GM18873 (cell line): ENCODE data around the gene ARPC3.
"Not testable (repeated sequence)": the region's sequence is repeated elsewhere in the genome, so short reads cannot be mapped to it uniquely, and the experiment has no call there.

Experiments
- ATAC-seq: cut with Tn5 transposase; IDR thresholded peaks from one replicate; pipeline ENCODE4 v1.9.1; 2021; ENCODE audit warnings: mild to moderate bottlenecking, moderate library complexity, moderate number of reproducible peaks; ENCODE audit not compliant: unreplicated experiment, low FRiP score

The ARPC3 gene

DNA sequence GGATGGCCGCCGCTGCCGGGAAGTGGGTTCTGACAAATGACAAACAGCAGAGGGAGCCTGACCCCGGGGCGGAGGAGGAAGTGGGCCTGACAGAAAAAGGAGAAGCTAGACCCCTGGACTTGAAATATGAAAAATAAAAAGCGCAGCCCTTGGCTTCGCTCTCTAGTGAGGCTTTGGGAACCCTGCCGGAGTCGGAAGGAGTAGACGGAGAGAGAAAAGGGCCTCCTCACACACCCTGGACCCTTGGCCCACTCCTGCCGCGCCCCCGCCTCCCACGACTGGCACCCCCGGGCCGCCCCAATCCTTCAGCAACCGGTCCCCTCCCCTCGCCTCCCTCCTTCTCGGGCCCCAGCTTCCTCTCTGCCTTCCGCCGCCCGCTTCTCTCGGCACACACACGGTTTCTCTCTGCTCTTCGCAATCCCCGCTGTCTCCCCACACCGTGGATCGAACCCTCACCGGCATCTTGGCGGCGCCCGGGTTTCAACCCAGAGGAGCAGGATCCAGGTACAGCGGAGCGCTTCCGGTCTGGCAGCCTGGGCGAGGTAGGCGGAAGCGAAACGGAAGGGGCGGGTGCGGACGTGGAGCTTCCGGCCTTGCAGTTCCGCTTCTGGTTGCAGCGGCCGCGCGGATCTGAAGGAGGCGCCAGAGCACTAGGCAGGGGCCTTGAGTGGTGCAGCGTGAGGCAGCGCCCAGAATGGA, at the start of gene ARPC3:
Gene ARPC3 (minus strand): TSS at position 539 of the 699 bp plus-strand sequence. CDS start 77 bp downstream, at position 462.
- ATAC-seq, result peak; percentile 82

DNA sequence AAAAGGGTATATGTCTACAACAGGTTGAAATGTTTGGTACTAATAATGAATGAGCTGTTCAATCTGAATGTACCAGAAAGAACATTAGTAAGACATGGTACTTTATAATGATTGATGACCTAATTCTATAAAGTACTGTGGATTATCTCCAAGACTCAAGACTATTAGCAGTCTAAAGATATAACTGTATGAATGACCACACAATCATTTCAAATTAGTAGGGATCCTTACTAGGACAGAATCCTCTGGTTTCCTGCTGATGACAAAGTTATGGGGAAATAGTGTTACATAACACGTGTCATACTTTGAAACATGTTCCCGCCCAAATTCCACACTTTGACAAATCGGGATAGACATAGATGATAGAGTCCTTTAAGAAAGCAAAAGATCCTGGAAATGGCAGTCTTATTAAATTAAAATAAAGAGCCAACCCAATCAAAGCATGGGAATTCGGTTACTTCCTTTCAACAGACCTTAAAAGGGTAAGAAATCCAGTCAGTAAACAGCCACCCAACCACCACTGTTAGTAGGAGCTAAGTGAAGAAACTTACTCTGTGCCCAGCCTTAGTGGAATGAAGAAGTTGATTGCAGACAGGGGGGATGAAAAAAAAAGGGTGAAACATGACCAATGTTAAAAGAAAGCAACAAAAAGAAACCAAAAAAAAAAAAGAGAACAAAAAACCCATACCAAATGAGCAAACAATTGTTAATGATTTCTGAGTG, 49.0 kb upstream of the ARPC3 start:
- ATAC-seq, result no peak

DNA sequence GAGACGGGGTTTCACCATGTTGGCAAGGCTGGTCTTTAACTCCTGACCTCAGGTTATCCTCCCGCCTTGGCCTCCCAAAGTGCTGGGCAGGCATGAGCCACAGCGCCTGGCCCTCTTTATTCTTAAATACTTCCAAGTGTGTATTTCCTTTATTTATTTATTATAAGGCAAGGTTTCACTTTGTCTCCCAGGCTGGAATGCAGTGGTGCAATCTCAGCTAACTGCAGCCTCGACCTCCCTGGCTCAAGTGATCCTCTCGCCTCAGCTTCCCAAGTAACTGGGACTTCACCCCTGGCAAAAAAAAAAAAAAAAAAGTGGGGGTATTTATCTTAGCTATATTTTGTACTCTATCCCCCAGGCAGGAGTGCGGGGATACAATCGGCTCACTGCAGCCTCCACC, 25.3 kb upstream of the ARPC3 start:
- ATAC-seq, result no peak

DNA sequence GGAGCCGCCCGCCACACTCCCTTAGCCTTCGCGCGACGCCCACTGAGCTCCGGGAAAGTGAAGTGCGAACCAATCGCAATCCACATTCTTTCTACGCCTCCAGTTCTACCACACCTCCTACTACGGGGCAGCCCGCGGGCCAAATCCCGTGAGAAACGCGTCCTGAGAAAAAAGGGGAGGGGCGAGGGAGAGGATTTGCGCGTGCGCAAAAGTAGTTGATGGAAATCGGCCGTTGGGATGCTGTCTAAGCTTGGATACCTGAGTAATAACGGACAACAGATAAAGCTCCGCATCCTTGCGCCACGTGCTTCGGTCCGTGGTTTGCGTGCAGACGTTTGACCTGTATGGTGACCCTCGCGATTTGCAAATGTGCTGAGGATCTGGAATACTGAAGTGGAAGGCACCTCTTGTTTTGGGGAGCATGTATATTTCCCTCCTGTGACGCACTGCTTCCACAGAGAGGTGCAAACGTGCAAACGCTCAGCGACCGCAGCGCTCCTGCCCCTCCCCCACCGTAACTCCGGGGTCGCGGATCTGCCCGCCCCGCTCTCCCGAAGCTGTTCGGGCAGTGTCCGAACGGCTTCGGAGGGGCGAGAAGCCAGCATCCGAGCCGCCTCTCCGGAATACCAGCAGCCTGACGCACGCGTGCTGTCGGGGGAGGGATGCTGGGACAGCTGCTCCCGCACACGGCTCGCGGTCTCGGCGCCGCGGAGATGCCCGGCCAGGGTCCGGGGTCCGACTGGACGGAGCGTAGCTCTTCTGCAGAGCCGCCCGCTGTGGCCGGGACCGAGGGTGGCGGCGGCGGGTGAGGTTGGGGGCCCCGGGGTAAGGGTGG, 18.3 kb upstream of the ARPC3 start, which contains the start of the genes FAM216A and GPN3:
Gene FAM216A (plus strand): TSS at position 632 of the 835 bp plus-strand sequence. CDS start 31 bp downstream, at position 663.
Gene GPN3 (minus strand): TSS at position 44 of the 835 bp plus-strand sequence. CDS start 54 bp downstream, outside the sequence.
- peak; percentile 78 for ATAC-seq

DNA sequence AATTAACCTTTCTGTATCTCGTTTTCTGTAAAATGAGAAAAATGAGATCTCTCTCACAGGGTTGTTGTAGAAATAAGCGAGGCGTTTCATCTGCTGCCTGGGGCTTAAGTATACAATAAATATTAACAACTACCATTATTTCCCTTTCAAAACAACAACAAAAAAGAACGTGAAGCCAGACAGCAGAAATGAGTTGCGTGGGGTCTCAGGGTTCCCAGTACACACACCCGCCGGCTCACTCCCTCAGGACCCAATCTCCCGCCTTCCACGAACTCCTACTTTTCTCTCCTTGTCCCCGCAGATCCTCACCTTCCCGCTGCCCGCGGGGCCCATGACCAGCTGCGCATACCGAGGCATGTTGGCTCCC, 17.7 kb upstream of the ARPC3 start:
- no peak for ATAC-seq

DNA sequence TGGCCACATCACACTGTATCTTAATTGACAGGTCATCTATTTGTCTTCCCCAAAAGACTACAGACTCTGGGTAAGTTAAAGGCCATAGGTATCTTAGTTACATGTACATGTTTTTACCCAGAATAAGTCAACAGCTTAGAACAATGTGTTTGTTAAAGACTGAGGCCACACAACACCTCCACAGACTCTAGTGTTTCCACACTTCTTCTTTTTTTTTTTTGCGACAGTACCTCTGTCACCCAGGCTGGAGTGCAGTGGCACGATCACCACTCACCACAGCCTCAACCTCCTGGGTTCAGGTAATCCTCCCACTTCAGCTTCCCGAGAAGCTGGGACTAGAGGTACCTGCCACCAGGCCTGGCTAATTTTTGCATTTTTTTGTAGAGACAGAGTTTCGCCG, 16.7 kb upstream of the ARPC3 start:
- no peak for ATAC-seq

DNA sequence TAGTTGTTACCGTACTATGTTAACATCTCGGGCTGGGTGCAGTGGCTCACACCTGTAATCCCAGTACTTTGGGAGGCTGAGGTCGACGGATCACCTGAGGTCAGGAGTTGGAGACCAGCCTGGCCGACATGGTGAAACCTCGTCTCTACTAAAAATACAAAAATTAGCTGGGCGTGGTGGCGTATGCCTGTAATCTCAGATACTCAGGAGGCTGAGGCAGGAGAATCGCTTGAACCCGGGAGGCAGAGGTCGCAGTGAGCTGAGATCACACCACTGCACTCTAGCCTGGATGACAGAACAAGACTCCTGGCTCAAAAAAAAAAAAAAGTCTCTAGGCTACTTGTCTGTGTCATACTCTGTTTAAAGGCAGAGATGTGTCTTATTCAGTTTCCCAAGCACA, 15.6 kb upstream of the ARPC3 start:
- not testable (repeated sequence) for ATAC-seq

GRCh38 chr12:110465024-110465423, 14.9 kb upstream of the ARPC3 start:
- ATAC-seq, result no peak

- ATAC-seq, result not testable (repeated sequence)
Measured at GRCh38 chr12:110461189-110461588, 11.1 kb upstream of the ARPC3 start.

- no peak for ATAC-seq
Measured at GRCh38 chr12:110458756-110459155, 8.6 kb upstream of the ARPC3 start.

DNA sequence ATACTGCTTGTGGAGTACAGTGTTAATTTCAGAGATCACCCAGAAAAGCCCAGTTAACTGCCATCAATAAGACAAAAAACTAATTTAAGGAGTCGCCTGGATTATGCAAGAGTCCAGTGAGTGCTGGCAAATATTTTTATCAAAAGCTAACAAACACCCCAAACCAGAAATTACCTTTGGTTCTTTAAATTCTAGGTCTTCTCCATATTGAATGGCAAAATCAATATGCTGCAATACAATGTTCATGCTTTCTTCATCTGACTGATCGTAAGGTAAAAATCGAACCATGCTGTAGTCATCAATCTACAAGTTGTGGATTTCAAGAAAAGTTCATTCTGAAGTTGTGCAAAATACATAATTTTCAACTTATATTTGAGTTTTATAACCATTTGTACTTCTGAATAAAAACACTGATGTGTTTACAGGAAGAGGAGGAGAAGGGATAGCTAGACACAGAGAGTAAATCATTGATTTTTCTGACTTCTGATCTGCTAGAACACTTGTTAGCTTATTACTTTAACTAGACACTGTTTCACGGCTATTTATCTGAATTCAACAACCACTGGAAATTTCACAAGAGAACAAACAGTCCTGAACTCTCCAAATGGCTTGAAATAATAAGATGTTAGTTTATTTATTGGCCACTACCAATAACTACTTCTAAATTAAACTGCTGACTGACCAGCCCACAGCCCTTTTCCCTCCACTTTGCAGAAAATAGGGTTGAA, 3.6 kb upstream of the ARPC3 start:
- no peak for ATAC-seq

- no peak for ATAC-seq
Measured at GRCh38 chr12:110451263-110451662, 1.1 kb upstream of the ARPC3 start.

GRCh38 chr12:110444455-110444854, 5.7 kb downstream of the ARPC3 start:
- no peak for ATAC-seq

- ATAC-seq, result no peak
Measured at GRCh38 chr12:110436231-110436630, 13.9 kb downstream of the ARPC3 start.

- peak; percentile 12 for ATAC-seq
Measured at GRCh38 chr12:110431957-110432587, 18.1 kb downstream of the ARPC3 start.

- not testable (repeated sequence) for ATAC-seq
Measured at GRCh38 chr12:110429676-110430075, 20.5 kb downstream of the ARPC3 start.

DNA sequence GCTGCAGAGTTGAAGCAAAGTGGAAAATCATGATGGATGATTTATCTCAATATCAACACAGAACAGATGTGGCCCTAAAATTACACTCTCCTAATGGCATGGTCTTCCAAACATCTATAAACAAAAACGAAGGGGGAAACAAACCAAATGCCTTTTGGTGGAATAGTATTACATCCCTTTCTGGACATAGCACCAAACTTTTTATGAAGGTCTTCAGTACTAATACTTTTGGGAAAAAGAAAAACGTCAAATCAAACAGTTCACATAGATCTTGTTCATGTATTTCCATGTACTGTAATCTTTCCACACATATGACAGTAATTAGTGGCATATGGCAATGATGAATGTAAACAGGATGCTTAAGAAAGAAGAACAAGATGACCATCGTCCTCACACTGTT, 23.7 kb downstream of the ARPC3 start:
- ATAC-seq, result no peak

GRCh38 chr12:110424237-110424636, 25.9 kb downstream of the ARPC3 start:
- ATAC-seq, result no peak

GRCh38 chr12:110421701-110422100, 28.4 kb downstream of the ARPC3 start:
- no peak for ATAC-seq

DNA sequence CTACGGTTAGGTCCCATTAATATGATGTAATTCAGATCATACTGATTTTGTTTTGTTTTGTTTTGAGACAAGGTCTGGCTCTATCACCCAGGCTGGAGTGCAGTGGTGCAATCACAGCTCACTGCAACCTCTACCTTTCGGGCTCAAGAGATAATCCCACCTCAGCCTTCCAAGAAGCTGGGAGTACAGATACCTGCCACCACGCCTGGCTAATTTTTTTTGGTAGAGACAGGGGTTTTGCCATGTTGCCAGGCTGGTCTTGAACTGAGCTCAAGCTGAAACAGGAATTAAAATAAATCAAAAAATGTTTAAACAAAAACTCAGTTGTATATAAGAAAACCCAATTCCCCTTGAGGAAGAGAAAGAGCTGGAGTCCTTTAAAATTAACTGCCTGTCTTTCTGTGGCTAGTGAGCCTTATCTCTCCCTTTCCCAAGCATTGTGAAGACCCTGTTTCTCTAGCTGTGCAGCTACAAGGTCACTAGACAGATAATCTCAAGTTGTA, 28.9 kb downstream of the ARPC3 start:
- ATAC-seq, result no peak
